ENCODE data around the gene EPHA5. TPM values are rescaled to one million over a fixed set of nuclear protein-coding genes. Genes with fewer than 3 reads are reported as not detected.
A peak's percentile ranks its signal among the peaks of the same experiment; 100 is the strongest.

Gene EPHA5
- total and polyA plus RNA-seq, 2 experiments from 2014 or later, result 0.15 TPM; not detected in 1

DNA sequence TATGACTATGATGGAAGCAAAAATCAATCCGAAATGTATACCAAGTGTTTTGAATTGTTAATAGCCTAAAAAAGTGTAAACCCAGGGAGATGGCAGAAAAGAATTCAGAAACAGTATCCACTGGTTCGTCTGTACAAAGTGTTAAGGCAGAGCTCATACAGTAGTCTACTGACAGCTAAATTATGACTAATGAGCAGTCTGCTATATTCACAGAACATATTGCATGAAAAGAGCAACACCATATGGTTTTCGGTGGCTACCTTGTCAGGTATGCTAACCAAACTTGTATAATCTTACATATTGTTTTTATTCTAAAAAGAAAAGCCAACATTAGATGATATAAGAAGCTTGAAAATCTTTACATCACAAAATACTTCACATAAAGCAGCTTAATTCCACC, 18.5 kb downstream of the EPHA5 start:
- H3K9me3 ChIP-seq (ENCODE audit: low read depth), result no peaks in the 10 kb centered on the region
- DNase-seq (ENCODE audit: low read depth in 1 of 2, low spot score in 1 of 2), result no peak
- H3K4me3 ChIP-seq, result no peak overlapping the region
- no peaks in the 10 kb centered on the region for H3K36me3 ChIP-seq
- H3K27ac ChIP-seq, result no peak overlapping the region
- no peaks in the 10 kb centered on the region for H3K4me1 ChIP-seq (ENCODE audit: low read depth)
- H3K27me3 ChIP-seq, result no peaks in the 10 kb centered on the region
- TF ChIP-seq, protein P1, sequence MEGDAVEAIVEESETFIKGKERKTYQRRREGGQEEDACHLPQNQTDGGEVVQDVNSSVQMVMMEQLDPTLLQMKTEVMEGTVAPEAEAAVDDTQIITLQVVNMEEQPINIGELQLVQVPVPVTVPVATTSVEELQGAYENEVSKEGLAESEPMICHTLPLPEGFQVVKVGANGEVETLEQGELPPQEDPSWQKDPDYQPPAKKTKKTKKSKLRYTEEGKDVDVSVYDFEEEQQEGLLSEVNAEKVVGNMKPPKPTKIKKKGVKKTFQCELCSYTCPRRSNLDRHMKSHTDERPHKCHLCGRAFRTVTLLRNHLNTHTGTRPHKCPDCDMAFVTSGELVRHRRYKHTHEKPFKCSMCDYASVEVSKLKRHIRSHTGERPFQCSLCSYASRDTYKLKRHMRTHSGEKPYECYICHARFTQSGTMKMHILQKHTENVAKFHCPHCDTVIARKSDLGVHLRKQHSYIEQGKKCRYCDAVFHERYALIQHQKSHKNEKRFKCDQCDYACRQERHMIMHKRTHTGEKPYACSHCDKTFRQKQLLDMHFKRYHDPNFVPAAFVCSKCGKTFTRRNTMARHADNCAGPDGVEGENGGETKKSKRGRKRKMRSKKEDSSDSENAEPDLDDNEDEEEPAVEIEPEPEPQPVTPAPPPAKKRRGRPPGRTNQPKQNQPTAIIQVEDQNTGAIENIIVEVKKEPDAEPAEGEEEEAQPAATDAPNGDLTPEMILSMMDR (IDR thresholded peaks at IDR 0.05; ENCODE audit: low read depth, low read length), result no peak

DNA sequence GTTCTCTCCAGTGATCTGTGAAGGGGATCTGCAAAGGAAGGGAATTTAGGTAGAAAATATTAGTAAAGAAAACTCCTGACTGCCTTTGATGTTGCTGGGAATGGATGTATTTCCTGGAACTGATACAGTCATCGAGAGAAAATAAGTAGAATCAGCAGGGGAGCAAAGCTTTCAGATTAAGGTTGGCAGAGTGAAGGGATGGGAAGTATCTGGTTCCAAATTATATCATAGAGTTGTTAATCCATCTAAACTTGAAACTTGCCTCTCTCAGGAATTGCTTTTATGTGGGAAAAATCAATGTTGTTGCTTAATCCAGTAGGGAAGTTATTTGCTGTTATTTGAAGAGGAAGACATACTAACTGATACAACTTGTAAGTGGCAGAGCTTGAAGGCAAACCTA, 19.3 kb downstream of the EPHA5 start:
- H3K27me3 ChIP-seq, result no peaks in the 10 kb centered on the region
- H3K4me3 ChIP-seq, result no peak overlapping the region
- no peaks in the 10 kb centered on the region for H3K36me3 ChIP-seq
- TF ChIP-seq, protein P1 (IDR thresholded peaks at IDR 0.05; ENCODE audit: low read depth, low read length), result no peak
- H3K27ac ChIP-seq, result no peak overlapping the region
- H3K9me3 ChIP-seq (ENCODE audit: low read depth), result no peaks in the 10 kb centered on the region
- no peaks in the 10 kb centered on the region for H3K4me1 ChIP-seq (ENCODE audit: low read depth)
- no peak for DNase-seq (ENCODE audit: low read depth in 1 of 2, low spot score in 1 of 2)

DNA sequence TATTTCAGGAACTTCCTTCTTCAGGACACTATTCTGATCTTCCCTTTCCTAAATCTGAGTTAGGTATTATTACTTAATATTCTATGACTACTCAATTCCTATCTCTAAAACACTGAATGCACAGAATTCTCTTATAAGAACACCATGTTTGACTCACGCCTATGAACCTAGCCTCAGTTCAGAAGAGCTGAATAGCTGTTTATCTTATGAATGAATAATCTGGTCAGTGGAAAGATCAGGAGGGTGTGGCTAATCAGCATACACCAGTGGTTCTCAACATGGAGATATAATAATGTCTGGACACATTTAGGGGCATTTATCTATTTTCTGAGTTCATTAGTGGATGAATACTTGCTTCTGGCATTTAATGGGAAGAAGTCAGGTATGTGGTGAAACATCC, 24.2 kb downstream of the EPHA5 start:
- Histone ChIP-seq H3K27me3 (no peaks in the 10 kb centered on the region), H3K27ac (no peak overlapping the region), H3K9me3 (ENCODE audit: low read depth) (no peaks in the 10 kb centered on the region), H3K4me1 (ENCODE audit: low read depth) (no peaks in the 10 kb centered on the region), H3K36me3 (no peaks in the 10 kb centered on the region), H3K4me3 (no peak overlapping the region)
- DNase-seq (ENCODE audit: low read depth in 1 of 2, low spot score in 1 of 2), result no peak
- TF ChIP-seq, protein P1 (IDR thresholded peaks at IDR 0.05; ENCODE audit: low read depth, low read length), result no peak

DNA sequence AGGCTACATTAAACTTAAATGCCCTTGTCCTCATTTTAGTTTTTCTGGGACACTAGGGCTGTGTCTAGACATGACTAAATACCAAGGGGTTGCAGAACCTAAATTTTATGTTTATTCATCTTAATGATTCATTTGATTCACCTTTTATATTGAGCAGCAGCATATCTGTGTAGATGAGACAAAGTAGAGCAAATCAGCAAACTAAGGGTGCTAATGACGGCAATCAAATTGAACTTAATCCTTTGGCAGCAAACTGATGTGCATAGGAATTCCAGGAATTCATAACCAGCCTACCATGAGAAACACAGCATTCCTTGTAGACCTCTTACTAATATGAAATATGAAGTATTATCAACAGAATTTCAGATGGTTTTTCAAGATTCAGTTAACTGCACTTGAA, 25.1 kb downstream of the EPHA5 start:
- TF ChIP-seq, protein P1 (IDR thresholded peaks at IDR 0.05; ENCODE audit: low read depth, low read length), result no peak
- peak in 1 of 2 donors; percentile 38 for DNase-seq (ENCODE audit: low read depth in 1 of 2, low spot score in 1 of 2)
- Histone ChIP-seq H3K27ac (no peak overlapping the region), H3K4me3 (no peak overlapping the region), H3K36me3 (no peaks in the 10 kb centered on the region), H3K9me3 (ENCODE audit: low read depth) (no peaks in the 10 kb centered on the region), H3K4me1 (ENCODE audit: low read depth) (no peaks in the 10 kb centered on the region), H3K27me3 (no peaks in the 10 kb centered on the region)

DNA sequence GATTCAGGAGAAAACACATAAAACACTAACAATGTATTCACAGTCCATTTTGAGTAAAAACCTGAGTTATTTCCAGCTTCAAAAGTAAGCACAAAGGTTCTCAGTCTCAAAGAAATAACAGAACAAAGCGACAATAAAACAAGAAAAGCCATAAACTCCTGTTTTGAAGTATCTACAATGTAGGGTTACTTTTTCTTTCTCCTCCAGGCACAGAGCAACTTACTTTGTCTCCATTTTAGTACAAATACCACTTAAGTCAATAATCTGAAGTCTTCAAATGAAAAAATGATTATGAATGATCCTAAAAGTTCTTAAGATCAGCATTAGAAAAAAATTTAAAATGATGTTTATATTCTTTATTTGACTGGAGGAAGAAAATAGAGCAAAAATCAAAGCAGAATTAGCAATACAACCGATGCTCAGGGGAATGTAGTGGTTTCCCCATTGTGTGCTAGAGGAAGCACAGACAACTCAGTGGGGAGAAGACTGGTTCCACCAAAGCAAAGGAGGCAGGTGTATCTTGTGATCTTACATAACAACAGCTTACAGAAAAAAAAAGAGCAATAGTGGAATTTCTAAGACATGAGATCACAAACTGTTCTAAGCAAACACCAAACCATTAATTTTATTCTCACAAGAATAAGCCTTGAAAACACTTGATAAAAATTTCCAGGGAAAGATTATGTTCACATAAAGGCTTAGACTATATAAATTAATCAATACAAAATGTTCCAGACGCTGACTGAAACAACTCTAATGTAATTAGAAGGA, 35.1 kb downstream of the EPHA5 start:
- Histone ChIP-seq H3K9me3 (ENCODE audit: low read depth) (no peaks in the 10 kb centered on the region), H3K4me3 (no peak overlapping the region), H3K27ac (no peak overlapping the region), H3K36me3 (no peaks in the 10 kb centered on the region), H3K4me1 (ENCODE audit: low read depth) (no peaks in the 10 kb centered on the region), H3K27me3 (no peaks in the 10 kb centered on the region)
- DNase-seq (ENCODE audit: low read depth in 1 of 2, low spot score in 1 of 2), result no peak
- TF ChIP-seq, protein P1 (IDR thresholded peaks at IDR 0.05; ENCODE audit: low read depth, low read length), result no peak
